ENCODE measurements around the gene ZNRF4.
"Not testable (repeated sequence)": the region's sequence is repeated elsewhere in the genome, so short reads cannot be mapped to it uniquely, and the experiment has no call there.

ZNRF4 gene, protein sequence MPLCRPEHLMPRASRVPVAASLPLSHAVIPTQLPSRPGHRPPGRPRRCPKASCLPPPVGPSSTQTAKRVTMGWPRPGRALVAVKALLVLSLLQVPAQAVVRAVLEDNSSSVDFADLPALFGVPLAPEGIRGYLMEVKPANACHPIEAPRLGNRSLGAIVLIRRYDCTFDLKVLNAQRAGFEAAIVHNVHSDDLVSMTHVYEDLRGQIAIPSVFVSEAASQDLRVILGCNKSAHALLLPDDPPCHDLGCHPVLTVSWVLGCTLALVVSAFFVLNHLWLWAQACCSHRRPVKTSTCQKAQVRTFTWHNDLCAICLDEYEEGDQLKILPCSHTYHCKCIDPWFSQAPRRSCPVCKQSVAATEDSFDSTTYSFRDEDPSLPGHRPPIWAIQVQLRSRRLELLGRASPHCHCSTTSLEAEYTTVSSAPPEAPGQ

DNA sequence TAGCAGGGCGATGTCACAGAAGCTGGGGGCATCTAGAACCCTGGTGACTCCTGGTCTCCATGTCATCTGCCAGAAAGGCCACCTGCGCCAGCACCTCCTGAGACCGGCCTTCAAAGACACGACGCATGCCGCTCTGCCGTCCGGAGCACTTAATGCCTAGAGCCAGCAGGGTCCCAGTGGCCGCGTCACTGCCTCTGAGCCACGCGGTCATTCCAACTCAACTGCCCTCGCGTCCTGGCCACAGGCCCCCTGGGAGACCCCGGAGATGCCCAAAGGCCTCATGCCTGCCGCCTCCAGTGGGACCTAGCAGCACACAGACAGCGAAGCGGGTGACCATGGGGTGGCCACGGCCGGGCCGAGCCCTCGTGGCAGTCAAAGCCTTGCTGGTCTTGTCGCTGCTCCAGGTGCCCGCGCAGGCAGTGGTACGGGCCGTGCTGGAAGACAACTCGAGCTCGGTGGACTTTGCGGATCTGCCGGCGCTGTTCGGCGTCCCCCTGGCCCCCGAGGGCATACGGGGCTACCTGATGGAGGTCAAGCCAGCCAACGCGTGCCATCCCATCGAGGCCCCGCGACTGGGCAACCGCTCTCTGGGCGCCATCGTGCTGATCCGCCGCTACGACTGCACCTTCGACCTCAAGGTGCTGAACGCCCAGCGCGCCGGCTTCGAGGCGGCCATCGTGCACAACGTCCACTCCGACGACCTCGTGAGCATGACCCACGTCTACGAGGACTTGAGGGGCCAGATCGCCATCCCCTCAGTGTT lies at the start of gene ZNRF4:
TSS of gene ZNRF4 (plus strand) at position 51 of the 763 bp plus-strand sequence. CDS start at position 126, 75 bp downstream.
- no peak for DNase-seq (ENCODE audit: low read depth)

DNA sequence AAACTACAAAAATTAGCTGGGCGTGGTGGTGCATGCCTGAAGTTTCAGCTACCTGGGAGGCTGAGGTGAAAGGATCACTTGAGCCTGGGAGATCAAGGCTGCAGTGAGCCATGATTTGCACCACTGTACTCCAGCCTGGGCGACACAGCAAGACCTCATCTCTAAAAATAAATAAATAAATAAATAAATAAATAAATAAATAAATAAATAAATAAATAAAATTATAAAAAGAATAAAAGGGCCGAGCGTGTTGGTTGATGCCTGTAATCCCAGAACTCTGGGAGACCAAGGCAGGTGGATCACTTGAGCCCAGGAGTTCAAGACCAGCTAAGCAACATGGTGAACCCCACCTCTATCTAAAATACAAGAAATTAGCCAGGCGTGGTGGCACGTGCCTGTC lies 49.0 kb upstream of the ZNRF4 start:
- not testable (repeated sequence) for DNase-seq (ENCODE audit: low read depth)

DNA sequence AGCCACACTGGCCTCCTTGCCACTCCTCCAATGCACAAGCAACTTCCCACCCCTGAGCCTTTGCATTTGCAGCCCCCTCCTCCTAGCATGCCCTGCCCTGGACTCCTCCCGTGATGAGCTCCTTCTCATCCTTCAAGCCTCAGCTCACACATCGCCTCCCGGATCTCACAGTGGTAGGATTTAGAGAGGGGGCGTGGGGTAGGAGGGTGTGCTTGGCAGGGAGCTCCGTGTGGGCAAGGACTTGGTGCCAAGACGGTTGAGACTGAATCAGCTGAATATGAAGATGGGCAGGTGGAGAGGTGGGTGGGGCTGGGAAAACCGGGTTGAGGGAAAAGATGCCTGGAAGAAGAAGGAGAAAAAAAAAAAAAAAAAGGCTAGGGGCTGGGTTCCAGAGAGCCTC lies 48.4 kb upstream of the ZNRF4 start:
- DNase-seq (ENCODE audit: low read depth), result no peak

DNA sequence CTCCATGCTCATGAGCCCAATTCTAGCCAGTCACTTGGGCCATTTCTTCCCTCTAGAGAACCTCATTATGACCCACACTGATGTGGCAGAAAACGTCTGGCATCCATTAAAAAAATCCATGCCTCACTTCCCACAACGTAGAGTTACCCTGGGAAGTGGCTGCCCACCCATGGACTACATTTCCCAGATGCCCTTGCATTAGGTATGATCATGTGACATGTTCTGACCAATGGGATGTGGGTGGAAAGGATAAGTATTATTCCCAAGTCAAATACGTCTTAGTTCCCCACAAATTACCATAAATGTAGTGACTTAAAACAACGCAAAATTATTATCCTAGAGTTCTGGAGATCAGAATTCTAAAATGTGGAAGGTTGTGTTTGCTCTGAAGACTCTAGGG lies 47.9 kb upstream of the ZNRF4 start:
- peak; percentile 2 for DNase-seq (ENCODE audit: low read depth)

DNA sequence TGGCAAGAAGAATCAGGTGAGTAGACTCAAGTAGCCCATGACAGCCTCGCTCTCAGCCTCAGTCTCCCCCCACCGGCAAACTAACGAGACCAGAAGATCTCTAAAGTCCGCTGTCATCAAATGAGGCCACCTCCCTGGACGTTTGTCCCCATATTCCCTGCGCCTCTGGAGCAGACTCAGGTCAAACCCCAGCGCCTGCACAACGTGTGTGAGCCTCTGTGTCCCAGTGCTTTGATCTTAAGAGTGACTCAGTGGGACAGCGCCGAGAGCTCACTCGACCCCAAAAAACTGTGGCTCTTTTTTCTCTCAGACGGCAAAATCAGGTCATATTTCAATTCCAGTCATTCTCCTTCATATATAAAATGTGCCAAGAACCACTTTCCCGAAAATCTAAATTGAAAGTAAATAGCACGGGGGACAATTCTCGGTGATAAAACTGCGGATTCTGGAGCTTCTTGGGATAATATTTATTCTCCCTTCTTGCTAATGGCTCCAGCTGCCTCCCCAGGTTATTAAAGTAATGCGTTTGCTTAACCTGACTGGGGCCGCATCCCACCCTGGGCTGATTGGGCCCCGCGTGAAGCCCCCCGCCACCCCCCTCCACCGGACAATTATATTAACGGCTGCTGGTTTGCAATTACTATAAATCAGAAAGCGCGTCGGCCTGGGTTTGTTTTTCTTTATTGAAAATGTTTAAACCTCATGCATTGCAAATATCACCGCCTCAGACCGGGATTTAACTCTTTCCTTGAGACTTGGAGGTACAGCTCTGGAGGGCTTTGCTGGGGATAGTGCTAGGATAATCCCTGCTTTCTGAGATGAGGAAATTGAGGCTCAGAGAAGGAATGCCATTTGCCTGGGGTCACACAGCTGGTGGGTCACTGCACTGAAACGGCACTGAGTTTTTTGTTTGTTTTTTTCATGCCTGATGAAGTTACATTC lies 37.5 kb upstream of the ZNRF4 start:
- DNase-seq (ENCODE audit: low read depth), result no peak

DNA sequence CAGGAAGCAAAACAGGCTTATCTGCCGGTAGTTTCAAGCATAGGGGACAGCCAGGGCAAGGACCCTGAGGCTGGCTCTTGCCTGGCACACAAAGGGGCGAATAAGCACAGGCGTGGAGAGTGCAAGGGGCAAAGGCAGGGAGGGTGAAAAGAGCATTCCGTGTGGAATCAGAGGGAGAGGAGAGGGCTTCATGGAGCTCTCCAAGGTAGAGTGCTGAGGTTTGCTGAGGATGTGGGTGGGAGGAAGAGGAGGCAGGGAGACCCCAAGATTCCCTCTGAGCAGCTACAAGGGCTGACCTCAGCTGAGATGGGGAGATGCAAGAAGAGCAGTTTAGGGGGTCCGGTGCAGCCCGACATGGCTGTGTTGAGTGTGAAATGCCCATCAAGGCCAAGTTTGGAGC lies 36.5 kb upstream of the ZNRF4 start:
- DNase-seq (ENCODE audit: low read depth), result no peak

DNA sequence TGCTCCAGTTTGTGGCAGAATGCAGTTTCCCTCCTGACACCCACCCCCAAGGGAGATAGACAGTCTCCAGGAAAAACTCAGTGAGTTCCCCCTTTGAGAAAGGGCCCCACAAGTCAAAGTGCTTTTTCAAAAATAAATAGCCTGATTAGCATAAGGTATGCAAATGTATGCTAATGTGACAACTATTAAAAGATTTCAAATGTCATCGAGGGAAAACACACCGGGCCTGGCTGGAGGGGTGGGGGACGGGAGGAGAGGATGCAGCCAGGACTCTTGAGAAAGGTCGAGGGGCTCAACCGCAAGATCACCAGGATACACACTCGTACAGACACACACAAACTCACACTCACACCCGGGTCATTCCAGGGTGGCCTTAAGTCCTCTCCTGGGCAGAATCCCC lies 34.3 kb upstream of the ZNRF4 start:
- no peak for DNase-seq (ENCODE audit: low read depth)

DNA sequence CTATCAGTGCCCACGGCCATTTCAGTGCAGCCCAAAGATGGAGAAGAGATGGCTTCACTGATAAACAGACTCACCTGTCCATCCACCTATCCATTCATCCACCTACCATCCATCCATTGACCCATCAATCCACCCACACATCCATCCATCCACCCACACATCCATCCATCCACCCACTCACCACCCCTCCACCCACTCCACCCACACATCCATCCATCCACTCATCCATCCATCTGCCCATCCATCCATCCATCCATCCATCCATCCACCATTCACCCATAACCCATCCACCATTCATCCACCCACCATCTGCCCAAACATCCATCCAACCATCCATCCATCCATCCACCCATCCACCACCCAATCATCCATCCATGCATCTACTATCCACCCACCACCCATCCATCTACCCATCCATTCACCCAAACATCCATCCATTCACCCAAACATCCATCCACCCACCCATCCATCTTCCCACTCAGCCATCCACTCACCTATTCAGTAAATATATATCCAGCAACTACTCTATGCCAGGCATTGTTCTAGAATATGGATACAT lies 31.6 kb upstream of the ZNRF4 start:
- DNase-seq (ENCODE audit: low read depth), result no peak

DNA sequence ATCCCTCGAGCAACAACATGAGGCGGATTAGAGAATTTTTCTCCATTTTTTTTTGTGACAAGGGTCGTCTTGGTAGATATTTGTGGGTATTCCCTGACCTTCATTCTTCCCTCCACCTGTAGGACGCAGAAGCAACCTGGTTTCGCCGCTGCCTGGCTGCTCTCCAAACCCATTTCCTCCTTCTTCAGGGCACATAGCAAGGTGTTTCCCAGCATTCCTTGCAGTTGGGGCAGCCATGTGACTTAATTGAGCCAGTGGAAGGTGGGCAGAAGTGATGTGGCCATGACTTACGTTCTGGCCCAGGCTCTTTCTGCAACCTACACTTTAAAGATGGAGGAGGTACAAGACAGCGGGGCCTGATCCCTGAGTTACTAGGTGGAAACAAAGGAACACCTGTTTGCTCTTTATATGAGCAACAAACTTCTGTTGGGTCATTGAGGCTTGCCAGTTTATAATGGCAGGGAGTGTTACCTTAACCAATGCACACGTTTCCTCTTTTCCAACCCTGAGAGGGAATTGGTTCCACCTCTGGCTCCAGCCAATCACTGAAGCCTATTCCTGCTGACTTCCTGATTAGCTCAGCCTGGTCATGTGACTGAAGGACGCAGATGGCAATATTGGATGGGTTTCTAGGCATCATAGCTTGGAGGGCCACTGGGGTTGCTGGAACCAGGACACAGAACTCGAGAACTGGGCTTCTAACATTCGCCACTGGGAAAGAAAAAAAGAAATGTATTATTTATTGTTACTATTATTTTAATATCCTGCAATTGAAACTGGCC lies 30.8 kb upstream of the ZNRF4 start:
- DNase-seq (ENCODE audit: low read depth), result no peak

DNA sequence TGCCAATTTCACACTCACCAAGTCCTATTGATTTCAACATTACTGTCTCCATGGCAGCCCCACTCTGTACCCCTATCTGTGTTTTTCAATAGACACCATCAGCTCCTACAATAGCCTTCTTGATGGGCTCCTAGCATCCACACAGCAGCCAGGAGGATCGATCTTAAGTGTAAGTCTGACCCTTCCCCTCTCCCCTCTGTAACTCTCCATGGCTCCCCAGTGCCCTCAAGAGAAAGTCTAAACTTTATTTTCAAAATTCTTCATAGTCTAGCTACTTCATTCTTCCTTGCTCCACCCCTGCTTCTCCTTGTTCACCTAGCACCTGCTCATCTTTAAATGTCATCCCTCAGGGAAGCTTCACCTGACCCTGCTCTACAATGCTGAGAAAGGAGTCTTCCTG lies 30.0 kb upstream of the ZNRF4 start:
- DNase-seq (ENCODE audit: low read depth), result no peak

DNA sequence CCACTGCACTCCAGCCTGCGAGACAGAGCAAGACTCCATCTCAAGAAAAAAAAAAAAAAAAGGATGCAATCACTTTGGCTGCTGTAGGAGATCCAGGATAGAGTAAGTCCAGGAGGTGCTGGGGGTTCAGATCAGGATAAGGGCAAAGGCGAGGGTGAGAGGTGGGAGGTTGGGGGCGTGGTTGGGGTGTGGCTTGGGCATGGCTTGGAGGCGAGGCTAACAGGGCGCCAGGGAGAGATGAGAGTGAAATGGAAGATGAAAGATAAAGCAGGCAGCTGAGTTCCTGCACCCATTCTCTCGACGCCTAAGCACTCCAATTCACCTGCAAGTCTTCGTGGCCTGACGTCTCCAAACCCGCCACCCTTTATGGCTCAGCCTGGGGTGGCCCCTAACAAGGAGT lies 25.0 kb upstream of the ZNRF4 start:
- no peak for DNase-seq (ENCODE audit: low read depth)

DNA sequence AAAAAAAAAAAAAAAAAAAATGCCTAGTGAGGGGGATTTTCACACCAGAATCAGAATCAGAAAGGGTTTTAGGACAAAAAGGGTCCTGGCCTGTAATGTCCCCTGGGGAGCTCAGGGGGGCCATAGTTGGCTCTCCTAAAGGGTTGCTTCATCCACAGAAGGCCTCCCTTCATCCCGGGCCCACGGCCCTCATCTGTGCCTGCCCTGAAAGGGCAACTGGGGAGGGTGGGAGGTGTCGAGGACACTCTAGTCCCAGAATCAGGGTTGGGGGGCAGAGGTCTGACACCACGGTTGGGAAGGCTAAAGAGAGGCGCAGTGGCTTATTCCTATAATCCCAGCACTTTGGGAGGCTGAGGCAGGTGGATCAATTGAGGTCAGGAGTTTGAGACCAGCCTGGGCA lies 22.5 kb upstream of the ZNRF4 start:
- no peak for DNase-seq (ENCODE audit: low read depth)

DNA sequence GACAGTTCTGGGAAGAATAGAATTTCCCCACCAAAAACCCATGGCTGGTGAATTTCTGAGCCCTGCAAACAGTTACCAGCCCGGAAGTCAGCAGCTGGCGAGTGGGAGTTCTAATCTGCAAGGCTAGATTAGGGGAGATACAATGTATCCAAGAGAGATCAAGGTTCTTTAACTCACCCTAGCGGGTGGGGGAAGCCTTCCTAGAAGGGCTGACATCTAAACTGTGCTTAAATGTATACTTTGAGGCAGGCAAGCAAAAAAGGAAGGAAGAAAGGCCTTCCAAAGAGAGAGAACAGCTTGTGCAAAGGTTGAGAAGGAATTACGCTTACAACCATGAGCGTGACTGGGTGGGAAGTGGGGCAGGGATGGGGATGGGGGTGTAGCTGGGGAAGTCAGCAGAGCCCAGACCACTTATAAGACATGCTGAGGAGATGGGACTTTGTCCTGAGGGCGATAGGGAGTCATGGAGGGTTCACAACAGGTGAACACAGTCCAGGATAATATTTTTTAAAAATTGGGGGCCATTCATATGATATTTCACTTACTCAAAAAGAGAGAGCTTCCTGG lies 20.8 kb upstream of the ZNRF4 start:
- peak; percentile 20 for DNase-seq (ENCODE audit: low read depth)

DNA sequence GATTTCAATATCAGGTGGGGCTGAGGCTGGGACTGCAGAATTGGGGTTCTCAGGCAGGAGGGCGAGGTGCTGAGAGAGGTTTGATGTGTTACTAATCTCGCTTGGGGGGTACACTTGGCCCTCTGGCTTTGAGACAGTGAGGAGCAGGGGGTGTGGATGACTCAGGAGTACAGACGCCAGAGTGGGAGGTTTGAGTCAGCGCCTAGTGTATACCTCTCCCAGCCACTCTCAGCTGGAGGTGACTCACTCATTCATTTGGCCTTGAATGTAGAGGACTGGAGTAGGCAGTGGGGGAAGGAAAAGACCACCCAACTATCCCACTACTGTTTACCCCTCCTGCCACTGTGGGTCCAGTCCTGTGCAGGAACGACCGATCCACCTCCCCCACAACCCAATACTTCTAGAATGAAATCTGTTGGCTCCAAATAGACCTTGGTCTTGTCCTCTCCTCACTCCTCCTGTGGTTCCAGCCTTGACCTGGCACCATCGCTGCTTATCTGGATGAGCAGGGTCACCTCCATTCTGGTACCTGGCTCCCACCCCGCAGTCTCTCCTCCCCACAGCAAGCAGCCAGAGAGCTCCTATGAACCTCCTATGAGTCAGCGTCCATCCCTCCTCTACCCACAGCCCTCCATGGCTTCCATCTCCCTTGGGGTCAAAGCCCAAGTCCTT lies 20.1 kb upstream of the ZNRF4 start:
- DNase-seq (ENCODE audit: low read depth), result no peak

DNA sequence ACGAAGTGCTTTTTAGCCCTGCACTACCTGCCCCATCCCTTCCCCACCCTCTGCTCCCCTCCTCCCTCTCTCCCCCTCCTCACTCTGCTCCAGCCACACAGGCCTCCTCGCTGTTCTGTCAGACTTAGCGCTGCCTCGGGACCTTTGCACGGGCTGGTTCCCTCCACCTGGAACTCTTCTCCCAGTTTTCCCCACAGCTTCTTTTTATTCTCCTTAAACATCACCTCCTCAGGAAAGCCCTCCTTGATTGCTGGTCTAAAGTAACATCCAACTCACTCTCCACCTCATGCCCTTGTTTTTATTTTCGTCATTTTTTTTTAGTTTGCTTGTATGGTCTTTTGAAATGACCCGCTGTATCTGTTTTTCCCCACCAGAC lies 19.6 kb upstream of the ZNRF4 start:
- DNase-seq (ENCODE audit: low read depth), result no peak

DNA sequence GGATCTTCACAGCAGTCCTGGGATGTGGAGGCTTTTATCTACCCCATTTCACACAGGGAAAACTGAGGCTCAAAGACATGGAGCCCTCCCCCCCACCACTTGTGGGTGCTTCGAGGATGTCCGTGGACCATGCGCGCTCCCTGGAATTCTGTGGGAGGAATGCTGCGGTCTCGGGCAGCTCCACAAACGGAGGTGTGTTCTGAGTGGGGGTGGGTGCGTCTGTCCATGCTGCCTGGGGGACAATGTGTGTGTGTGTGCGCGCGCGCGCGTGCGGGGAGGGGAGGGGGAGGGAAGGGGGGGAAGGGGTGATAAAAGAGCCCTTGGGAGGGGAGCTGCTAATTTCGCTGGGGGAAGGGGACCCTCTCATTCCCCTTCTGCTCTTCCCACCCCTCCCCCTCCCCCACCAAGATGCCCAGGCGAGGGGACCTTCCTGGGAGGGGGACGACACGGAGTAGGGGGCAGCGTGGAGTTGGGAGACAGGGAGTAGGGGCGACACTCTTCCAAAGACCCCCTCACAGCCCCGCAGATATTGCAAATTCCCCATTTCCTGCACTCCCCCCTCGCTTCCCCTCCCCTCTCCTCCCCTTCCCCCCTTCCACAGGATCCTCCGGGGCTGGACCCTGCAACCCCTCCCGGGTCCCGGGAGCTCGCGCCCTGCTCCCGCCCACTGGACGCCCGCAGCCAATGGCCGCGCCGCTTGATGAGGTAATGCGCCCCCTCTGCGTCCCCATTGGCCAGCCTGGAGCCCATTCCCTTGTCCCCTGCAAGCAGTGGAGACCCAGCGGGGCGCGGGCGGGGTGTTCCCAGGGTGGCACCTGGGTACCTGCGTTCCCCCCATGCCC lies 18.9 kb upstream of the ZNRF4 start:
- DNase-seq (ENCODE audit: low read depth), result no peak

DNA sequence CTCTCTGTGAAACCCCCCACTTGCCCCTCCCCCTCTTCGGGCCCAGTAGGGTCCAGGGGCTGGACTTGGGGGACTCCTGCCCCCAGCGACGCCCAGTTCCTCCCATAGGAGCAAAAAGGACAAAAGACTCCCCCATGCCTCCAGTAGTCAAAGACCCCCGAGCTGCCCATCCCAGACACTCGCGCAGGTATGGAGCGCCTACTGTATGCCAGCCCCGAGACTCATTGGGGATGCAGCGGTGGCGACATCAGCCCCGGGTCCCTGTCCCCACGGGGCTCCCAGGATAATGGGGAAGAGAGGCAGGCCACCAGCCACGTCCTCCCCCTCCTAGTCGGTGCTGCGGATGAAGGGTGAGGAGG lies 18.3 kb upstream of the ZNRF4 start:
- no peak for DNase-seq (ENCODE audit: low read depth)

DNA sequence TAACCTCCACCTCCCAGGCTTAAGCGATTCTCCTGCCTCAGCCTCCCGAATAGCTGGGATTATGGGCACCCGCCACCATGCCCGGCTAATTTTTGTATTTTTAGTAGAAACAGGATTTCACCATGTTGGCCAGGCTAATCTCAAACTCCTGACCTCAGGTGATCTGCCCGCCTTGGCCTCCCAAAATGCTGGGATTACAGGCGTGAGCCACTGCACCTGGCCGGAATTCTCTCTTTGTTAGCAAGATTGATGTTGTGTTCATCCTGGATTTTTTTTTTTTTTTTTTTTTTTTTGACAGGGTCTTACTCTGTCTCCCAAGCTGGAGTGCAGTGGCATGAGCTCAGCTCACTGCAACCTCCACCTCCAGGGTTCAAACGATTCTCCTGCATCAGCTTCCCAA lies 16.5 kb upstream of the ZNRF4 start:
- not testable (repeated sequence) for DNase-seq (ENCODE audit: low read depth)

DNA sequence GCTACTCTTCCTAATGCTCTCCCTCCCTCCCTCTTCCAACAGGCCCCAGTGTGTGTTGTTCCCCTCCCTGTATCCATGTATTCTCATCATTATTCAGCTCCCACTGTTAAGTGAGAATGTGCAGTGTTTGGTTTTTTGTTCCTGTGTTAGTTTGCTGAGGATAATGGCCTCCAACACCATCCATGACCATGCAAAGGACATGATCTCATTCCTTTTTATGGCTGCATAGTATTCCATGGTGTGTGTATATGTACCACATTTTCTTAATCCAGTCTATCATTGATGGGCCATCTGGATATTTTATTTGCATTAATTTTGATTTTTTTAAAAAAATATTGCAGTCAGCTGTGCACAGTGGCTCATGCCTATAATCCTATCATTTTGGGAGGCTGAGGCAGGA lies 15.8 kb upstream of the ZNRF4 start:
- DNase-seq (ENCODE audit: low read depth), result no peak

DNA sequence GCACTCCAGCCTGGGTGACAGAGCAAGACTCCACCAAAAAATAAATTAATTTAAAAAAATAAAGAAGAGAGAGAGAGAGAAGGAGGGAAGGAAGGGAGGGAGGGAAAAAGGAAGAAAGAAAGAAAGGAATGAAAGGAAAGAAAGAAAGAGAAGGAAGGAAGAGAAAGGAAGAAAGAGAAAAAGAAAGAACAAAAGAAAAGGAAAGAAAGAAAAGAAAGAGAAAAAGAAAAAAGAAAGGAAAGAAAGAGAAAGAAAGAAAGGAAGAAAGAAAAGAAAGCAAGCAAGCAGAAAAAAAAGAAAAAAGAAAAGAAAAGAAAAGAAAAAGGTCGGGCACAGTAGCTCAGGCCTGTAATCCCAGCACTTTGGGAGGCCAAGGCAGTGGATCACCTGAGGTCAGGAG lies 14.9 kb upstream of the ZNRF4 start:
- no peak for DNase-seq (ENCODE audit: low read depth)
